Endothelial cell of umbilical vein (primary cell): ENCODE data around the gene CC2D1A. TPM values are rescaled to one million over a fixed set of nuclear protein-coding genes. Genes with fewer than 3 reads are reported as not detected.

ENCODE experiments used
- BruUV-seq: library from RNA; stranded (reverse); fragments of 400-500 nt; replicated peaks from 2 replicates; lab custom pipeline; 2021; lab: Mats Ljungman, UMichigan
- CTCF ChIA-PET: fragments of 300-600, 350-600 bp; sonication (Branson Sonifier 250); formaldehyde crosslinking; loops from one replicate; lab custom pipeline; 2021; ENCODE audit warnings: antibody characterized with exemption, inconsistent platforms; lab: Charles Lee
- POLR2A ChIA-PET: fragments of 300-600, 350-600 bp; sonication (Branson Sonifier 250); formaldehyde crosslinking; loops from one replicate; lab custom pipeline; 2021; ENCODE audit warnings: antibody characterized with exemption, inconsistent platforms; lab: Charles Lee
- DNase-seq: peaks from one replicate; pipeline ENCODE4 v3.0.0-alpha.2; 2011; ENCODE audit warnings: low read depth, low spot score
- FAIRE-seq: peaks from 2 replicates; lab custom pipeline; 2011; peaks lifted over from hg19 to GRCh38; lab: Jason Lieb, UNC
- H2AFZ ChIP-seq: 2 replicates; pipeline ENCODE4 v1.6.0; 2012; ENCODE audit warnings: low read depth, low read length, control low read depth, inconsistent platforms
- H3K27ac ChIP-seq: 2 replicates; pipeline ENCODE4 v1.5.1; 2011; ENCODE audit warnings: low read depth, mild to moderate bottlenecking, control low read depth, low read length, moderate library complexity; ENCODE audit not compliant: insufficient read depth
- H3K27me3 ChIP-seq, 2 experiments: 2 replicates each; pipeline versions ENCODE4 v1.6.0 to v1.6.1; 2011; ENCODE audit warnings: low read length in 2 of 2, mixed read lengths in 1 of 2; ENCODE audit not compliant: control insufficient read depth in 2 of 2, insufficient read depth in 2 of 2
- H3K36me3 ChIP-seq, 2 experiments: 2 replicates in 1 of 2; 3 replicates in 1 of 2; pipeline ENCODE4 v1.5.1; 2011; ENCODE audit warnings: low read length in 2 of 2, mild to moderate bottlenecking in 1 of 2, moderate library complexity in 1 of 2; ENCODE audit not compliant: control insufficient read depth in 2 of 2, insufficient read depth in 2 of 2; ENCODE audit errors: extremely low read depth in 1 of 2
- H3K4me1 ChIP-seq: 3 replicates; pipeline ENCODE4 v1.5.1; 2011; ENCODE audit warnings: mild to moderate bottlenecking, low read length; ENCODE audit not compliant: control insufficient read depth, insufficient read depth; ENCODE audit errors: extremely low read depth
- H3K4me2 ChIP-seq: 2 replicates; pipeline ENCODE4 v1.6.1; 2011; ENCODE audit warnings: low read length, control low read depth, mixed read lengths; ENCODE audit not compliant: insufficient read depth
- H3K4me3 ChIP-seq, 3 experiments: fragments of 200-600 bp in 1 of 3; sonication (generic), shearing (Covaris generic) in 1 of 3; replicated peaks in 1 of 3; 2 replicates each; pipeline ENCODE4 v1.5.1; 2011 to 2016; ENCODE audit warnings: control low read depth in 3 of 3, low read length in 3 of 3, mild to moderate bottlenecking in 2 of 3, inconsistent platforms in 1 of 3, low read depth in 1 of 3, moderate library complexity in 1 of 3; ENCODE audit not compliant: insufficient read depth in 1 of 3
- H3K79me2 ChIP-seq: 2 replicates; pipeline ENCODE4 v1.6.0; 2012; ENCODE audit warnings: low read length, inconsistent platforms; ENCODE audit not compliant: control insufficient read depth, insufficient read depth
- H3K9ac ChIP-seq: replicated peaks from 2 replicates; pipeline ENCODE3; 2011; ENCODE audit warnings: low read length, control low read depth; ENCODE audit not compliant: insufficient read depth; ENCODE audit errors: extremely low read depth
- H3K9me1 ChIP-seq: replicated peaks from 3 replicates; pipeline ENCODE4 v1.6.0; 2011; ENCODE audit warnings: mild to moderate bottlenecking, low read length; ENCODE audit not compliant: control insufficient read depth, insufficient read depth; ENCODE audit errors: extremely low read depth
- H3K9me3 ChIP-seq: replicated peaks from 2 replicates; pipeline ENCODE4 v1.5.1; 2012; ENCODE audit warnings: low read length, inconsistent platforms; ENCODE audit not compliant: control insufficient read depth, insufficient read depth
- H4K20me1 ChIP-seq: replicated peaks from 2 replicates; pipeline ENCODE3; 2011; ENCODE audit warnings: mild to moderate bottlenecking, low read length; ENCODE audit not compliant: control insufficient read depth, insufficient read depth; ENCODE audit errors: extremely low read depth
- CTCF ChIP-seq, 2 donors: IDR thresholded peaks; 1 replicate in 1 of 2; 2 replicates in 1 of 2; pipeline ENCODE4 v1.5.1; 2011; ENCODE audit warnings: low read length in 2 of 2, mild to moderate bottlenecking in 2 of 2, moderate library complexity in 2 of 2, control low read depth in 1 of 2, inconsistent platforms in 1 of 2, low read depth in 1 of 2; ENCODE audit not compliant: insufficient read depth in 1 of 2; ENCODE audit errors: extremely low read depth in 1 of 2
- EZH2 ChIP-seq: IDR thresholded peaks from 2 replicates; pipeline ENCODE4 v1.6.1; 2012; ENCODE audit warnings: borderline replicate concordance, low read depth, mild to moderate bottlenecking, moderate library complexity, low read length, inconsistent platforms; ENCODE audit not compliant: severe bottlenecking
- FOS ChIP-seq: IDR thresholded peaks from 2 replicates; pipeline ENCODE4 v1.6.1; 2011; ENCODE audit warnings: mild to moderate bottlenecking, low read length, moderate library complexity, borderline replicate concordance; ENCODE audit not compliant: insufficient read depth
- GATA2 ChIP-seq: IDR thresholded peaks from 2 replicates; pipeline ENCODE4 v1.7.0; 2011; ENCODE audit warnings: low read depth, mild to moderate bottlenecking, moderate library complexity, mixed read lengths, low read length; ENCODE audit not compliant: insufficient read length, insufficient read depth
- JUN ChIP-seq: IDR thresholded peaks from 2 replicates; pipeline ENCODE4 v1.6.1; 2011; ENCODE audit warnings: borderline replicate concordance, low read depth; ENCODE audit not compliant: insufficient read length, insufficient read depth
- MAX ChIP-seq: IDR thresholded peaks from 2 replicates; pipeline ENCODE4 v1.6.1; 2011; ENCODE audit not compliant: insufficient read depth, insufficient read length
- MYC ChIP-seq: IDR thresholded peaks from one replicate; pipeline ENCODE4 v1.6.1; 2011; ENCODE audit warnings: mild to moderate bottlenecking, low read depth, low read length
- POLR2A ChIP-seq: IDR thresholded peaks from 2 replicates; pipeline ENCODE4 v1.6.1; 2012; ENCODE audit warnings: low read depth, mild to moderate bottlenecking, control low read depth, low read length
- POLR2AphosphoS5 ChIP-seq: IDR thresholded peaks from 2 replicates; pipeline ENCODE4 v1.6.1; 2012; ENCODE audit warnings: low read depth, mild to moderate bottlenecking, control low read depth, low read length, moderate library complexity; ENCODE audit not compliant: insufficient read depth
- dilution Hi-C: fragments of 300-500 bp; cut with MboI; formaldehyde crosslinking; loops from one replicate; pipeline ENCODE4 v1.15.0; 2019; ENCODE audit warnings: low sequenced_read_pairs; ENCODE audit not compliant: extremely low pct_ligation_motif_present
- intact Hi-C: fragments of 100-400 bp; cut with micrococcal nuclease; formaldehyde crosslinking; loops from one replicate; pipeline ENCODE4 v1.10.0; 2022
- polyA plus RNA-seq, 4 experiments: library from polyadenylated mRNA; depleted of rRNA in 3 of 4; stranded (reverse) in 3 of 4; unstranded in 1 of 4; fragments of >200 nt; gene quantifications; 2 replicates each; pipeline versions ENCODE4 v1.2.1 to v1.2.3, GENCODE V29; 2011 to 2012; ENCODE audit warnings: missing spikeins in 1 of 4
- total RNA-seq: library from RNA; stranded (reverse); gene quantifications from 2 replicates; pipeline ENCODE4 v1.2.3, GENCODE V29; 2021

Gene CC2D1A
- total and polyA plus RNA-seq, 2 donors (not counting 3 experiments of a cell fraction or from before 2014, with no cell fraction given): 13.6 to 33.7 TPM

GRCh38 chr19:13908674-13909073 is 2.7 kb downstream of the CC2D1A start:
- Histone ChIP-seq H3K9me1 (no peaks in the 10 kb centered on the region), H3K9ac (no peak overlapping the region), H3K36me3 (peaks cover 0 to 4% of the 10 kb centered on the region in 2 experiments), H3K4me2 (no peak overlapping the region), H3K4me1 (peaks cover 7% of the 10 kb centered on the region), H3K27me3 (no peaks in the 10 kb centered on the region), H3K79me2 (no peaks in the 10 kb centered on the region), H3K27ac (no peak overlapping the region), H3K9me3 (no peaks in the 10 kb centered on the region), H2AFZ (no peak overlapping the region), H3K4me3 (no peak overlapping the region), H4K20me1 (no peaks in the 10 kb centered on the region)
- DNase-seq (no peak), FAIRE-seq (no peak)
- dilution Hi-C loops: no loop called here
- BruUV-seq: no TSS peak
- ChIA-PET CTCF (interaction anchor here (1.4 kb wide), 1 partner anchor 123 kb away, joined by 3 read pairs; the partner anchor contains the start of gene IL27RA), POLR2A (no interaction called here)
- TF ChIP-seq GATA2 (no peak), EZH2 (no peak), POLR2AphosphoS5 (no peak), MAX (no peak), CTCF (IDR thresholded peaks at IDR 0.05; ENCODE audit: extremely low read depth in 1 of 2, insufficient read depth in 1 of 2, low read depth in 1 of 2, low read length in 2 of 2) (no peak), FOS (no peak), MYC (no peak), POLR2A (no peak), JUN (no peak)
- intact Hi-C loops: loop anchor here (5.0 kb wide), 1 partner anchor 124 kb away; the partner anchor contains the start of gene IL27RA
